NCI-H2107 (cell line): ENCODE results near the gene ARID2.

Source experiments
- DNase-seq: peaks from one replicate; lab custom pipeline; 2025; lab: John Stamatoyannopoulos, UW

ARID2 gene

DNA sequence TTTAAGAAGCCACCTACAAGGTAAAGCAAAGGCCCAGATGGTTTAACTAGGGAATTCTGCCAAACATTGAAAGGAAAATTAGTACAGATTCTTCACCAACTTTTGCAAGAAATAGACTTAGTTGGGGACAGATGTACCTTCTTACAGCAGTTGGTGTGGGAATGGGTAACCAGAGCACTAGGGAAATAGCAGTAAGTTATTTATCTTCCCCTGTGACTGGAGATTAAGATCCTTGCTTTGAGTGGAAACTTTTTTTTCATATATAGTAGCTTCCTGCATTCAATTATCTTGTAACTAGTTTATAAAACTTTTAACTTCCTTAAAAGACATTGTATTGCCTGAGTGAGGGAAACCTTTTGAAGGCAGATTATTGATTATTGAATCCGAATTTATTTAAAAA lies 44.2 kb downstream of the ARID2 start:
- DNase-seq, result no peak

DNA sequence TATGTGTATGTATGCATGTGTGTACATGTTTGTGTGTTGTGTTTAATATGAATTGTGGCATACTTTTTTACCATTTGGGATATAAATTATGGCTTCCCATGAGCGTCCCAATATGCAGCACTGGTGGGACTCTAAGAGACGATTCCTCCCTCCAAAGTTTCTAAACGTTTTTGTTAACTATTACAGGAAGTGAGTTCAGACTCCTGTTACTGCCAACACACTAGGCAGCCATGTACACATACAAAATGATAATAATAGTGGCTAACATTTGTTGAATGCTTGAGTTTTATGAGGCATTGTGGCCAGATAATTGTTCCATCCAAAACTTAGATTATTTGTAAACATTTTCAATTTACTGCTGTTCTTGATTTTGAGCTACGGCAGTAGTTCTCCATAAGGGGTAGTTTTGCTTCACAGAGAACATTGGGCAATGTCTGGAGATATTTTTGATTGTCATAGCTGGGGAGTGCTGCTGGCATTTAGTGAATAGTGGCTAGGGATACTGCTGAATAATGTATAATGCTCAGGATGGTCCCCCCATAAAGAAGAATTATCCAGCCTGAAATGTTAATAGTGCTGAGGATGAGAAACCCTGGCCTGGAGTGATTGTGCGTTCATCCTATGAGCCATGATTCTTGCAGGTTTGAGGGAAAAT lies 45.1 kb downstream of the ARID2 start:
- DNase-seq, result no peak

DNA sequence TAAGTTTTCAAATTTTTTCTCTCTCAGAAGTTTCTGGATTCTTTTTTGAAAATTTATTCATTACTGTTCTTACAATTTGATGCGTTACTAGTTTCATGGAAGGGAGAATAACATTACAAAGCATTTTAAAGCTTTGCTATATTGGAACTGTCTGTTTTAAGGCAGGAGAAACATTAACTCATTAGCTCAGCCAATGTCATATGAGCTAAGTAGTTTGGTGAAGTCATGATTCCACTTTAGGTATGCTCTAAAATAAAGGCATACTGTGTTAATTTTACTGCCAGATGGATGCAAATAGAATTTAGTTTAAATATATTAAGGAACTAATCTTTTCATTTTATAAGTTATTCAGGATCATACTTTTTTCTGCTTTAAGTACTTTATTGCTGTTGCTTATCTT lies 46.0 kb downstream of the ARID2 start:
- DNase-seq, result no peak

DNA sequence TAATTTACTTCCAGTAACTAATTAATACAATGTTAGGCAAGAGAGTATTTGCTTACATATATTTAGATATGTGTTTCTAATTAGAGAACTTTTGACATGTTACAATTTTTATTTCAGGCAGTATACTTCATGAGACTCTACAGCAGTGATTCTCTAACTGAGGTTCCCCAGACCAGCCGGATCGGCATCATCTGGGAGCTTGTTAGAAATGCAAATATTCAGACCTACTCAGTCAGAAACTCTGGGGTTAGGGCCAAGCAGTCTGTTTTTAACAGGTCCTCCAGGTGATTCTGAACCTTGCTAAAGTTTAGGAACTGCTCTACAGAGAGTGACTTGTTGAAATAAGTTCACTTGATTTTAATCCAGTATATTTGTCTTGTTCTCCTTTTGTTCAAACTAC lies 46.5 kb downstream of the ARID2 start:
- DNase-seq, result no peak

DNA sequence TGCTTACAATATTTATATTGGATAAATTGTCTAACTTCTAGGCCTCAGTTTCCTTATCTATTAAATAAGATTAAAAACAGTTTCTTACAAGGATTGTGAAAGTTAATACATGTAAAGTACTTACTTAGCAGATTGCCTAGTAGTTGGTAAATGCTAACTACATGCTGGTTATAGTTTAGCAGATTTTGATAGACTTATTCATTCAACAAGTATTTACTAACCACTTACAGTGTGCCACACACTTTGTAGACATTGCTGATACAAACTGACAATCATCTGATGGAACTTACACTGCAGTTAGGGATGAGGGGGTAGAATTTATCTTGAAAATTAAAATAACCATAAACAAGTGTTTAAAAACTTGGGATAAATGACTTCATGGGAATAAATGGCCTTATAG lies 50.4 kb downstream of the ARID2 start:
- DNase-seq, result no peak

DNA sequence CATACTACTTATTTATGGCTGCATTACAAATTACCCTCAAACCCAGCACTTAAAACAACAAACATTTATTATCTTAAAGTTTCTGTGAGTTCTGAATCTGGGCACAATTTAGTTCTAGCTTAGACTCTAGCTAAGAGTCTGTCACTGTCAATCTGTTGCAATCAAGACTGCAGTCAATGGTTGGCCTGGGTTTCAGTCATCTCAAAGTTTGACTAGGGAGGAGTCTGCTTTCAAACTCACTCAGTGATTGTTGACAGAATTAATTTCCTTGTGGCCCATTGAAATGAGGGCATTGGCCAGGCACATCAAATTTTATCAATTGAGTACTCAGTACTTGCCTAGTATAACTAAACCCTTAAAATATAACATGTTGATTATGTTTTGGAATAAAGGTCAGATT lies 51.6 kb downstream of the ARID2 start:
- no peak for DNase-seq

DNA sequence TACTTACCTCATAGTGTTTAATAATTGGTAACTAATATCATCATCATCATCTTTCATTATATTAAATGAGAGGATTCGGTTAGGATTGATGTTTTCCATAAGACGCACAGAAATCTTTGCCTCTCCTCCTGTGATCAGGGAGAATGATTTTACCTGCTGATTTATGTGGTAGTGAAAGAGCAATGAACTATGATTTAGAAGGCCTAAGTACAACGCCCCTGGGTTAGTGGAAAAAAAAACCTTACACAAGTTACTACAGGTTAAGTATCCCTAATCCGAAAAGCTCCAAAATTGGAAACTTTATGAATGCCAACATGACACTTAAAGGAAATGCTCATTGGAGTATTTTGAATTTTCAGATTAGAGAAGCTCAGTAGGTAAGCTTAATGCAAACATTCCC lies 55.8 kb downstream of the ARID2 start:
- DNase-seq, result no peak

DNA sequence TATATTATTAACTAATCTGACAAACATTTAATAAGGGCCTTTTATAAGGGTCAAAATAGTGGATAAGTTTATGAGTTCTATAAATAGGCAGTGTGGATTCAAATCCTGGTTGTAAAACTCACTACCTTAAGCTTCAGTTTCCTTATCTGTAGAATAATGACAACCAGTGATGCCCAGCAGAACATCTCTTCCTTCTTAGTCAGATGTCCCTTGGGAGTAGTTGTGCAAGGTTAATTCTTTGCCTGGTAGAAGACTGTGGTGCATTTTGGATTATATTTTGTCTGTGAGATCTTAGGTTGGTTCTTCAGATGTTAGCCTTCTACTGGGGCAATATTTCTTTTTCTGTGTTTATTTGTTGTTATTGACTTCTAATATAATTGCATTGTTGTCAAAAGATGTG lies 59.5 kb downstream of the ARID2 start:
- no peak for DNase-seq

DNA sequence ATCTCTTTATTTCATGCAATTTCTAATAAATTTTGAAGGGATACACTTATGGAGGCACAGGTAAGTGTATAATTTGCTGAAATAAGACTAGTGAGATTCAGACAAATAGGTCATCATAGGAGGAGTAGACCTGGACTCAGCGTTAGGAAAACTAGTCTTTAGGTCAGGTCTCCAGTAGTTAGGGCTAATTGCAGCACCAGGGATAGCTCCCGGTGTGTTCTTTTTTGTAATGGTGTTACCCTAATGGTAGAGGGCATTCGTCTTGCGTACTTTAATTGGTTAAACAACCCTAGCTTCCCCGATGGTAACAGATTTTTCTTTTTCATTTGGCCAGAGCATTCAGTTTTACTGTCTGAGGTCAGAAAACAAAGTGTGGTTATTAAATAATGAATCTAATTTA lies 64.9 kb downstream of the ARID2 start:
- no peak for DNase-seq

DNA sequence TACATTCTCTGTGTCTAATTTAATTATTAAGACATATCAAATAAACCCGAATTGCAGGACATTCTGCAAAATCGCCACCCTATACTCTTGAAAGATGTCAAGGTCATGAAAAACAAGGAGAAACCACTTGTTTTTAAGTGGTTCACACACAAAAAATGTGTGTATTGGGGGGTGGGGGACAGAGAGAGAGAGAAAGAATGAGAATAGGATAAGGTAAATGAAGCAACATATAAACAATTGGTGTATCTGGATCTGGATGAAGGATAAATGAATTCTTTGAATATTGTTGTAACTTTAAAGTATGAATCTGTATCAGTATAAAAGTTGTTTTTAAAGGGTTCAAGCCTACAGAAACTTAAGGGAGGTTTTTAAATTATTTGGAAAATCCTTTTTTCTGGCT lies 72.1 kb downstream of the ARID2 start:
- DNase-seq, result no peak

DNA sequence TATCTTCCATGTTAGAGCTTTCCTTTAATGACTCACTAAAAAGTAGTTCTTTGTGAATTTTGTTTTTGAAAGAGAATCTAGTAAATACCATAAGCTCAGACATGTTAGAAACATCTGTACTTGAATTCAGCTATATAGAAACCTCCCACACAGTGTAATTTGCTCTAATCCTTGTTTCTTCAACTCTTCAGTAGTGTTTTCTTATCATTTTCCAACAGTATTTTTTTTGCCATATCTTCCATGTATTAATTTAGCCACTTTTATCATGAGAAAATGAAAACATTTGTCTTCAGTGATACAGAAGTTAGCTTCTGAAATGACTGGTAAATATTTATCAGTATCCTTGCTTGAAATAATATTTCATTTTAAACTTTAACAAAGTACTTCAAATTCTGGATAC lies 73.6 kb downstream of the ARID2 start:
- no peak for DNase-seq

DNA sequence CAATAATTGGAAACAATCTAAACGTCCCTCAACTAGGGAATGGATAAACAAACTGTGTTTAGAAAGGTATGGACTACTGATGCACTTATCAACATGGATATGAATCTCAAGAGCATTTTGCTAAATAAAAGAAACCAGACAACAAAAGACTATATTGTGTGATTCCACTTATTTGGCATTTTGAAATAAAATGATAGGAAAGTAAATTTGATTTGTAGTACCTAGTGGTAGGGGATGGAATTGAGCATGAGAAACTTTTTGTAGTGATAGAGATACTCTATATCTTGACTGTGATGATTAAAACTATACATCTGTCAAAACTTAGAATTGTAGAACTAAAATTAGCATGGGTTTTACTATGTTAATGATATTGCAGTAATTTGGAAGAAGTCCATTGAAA lies 87.1 kb downstream of the ARID2 start:
- DNase-seq, result no peak

DNA sequence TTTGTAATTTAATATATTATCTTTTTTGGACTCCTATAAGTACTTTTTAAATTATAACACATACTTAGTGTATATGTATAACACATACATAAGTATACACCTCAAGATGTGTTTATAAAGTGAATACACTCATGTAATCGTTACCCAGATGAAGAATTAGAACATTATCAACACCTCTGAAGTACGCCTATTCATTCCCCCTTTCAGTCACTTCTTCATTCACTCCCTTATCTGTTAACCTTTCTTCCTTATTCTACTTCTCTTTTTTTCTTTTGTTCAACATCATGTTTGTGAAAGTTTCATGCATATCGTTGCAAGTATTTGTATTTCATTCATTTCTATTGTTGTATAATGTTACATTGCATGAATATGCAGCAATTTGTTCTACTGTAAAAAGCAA lies 98.5 kb downstream of the ARID2 start:
- DNase-seq, result no peak

DNA sequence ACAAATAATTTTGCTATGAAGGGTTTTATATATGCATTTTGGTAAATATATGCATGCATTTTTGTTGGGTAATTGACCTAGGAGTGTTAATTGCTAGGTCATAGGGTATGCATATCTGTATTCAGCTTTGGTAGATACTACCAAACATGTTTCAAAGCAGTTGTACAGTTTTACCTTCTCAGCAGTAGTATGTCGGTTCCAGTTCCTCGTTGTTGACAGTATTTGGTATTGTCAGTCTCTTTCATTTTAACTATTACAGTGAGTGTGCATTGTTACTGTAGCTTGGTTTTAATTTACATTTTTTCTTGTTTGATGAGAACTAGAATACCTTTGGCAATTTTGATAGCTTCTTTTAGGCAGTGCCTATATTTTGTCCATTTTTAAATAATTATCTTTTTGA lies 98.9 kb downstream of the ARID2 start:
- no peak for DNase-seq

DNA sequence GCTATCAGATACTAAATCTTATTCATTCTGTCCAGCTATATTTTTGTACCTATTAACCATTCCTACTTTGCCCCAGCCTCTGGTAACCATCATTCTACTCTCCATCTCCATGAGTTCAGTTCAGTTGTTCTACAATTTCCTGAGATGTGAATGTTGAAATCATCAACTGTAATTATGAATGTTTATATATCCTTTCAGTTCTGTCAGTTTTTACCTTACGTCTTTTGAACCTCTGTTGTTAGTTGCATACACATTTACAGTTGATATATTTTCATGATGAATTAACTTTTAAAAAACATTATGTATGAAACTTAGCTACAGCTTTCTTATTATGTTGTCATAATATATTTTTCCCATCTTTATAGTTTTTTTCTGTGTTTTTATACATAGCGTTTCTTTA lies 102.1 kb downstream of the ARID2 start:
- DNase-seq, result no peak

DNA sequence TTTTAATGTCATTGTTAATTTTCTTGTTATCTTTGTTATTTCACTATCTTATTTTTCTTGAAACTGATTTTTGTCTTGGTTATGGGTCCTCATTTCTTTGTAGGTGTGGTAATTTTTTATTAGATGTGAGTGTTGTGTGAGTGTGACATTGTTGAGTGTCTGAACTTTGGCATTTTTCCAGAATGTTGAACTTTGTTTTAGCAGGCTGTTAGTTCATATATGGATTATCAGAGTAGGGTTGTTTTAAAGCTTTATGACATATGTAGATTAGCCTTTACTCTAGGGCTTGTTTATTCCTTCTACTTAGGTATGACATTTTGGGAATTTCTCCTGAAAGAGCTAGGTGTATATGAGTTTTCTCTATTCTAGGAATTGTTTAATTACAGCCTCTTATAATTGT lies 103.9 kb downstream of the ARID2 start:
- no peak for DNase-seq

DNA sequence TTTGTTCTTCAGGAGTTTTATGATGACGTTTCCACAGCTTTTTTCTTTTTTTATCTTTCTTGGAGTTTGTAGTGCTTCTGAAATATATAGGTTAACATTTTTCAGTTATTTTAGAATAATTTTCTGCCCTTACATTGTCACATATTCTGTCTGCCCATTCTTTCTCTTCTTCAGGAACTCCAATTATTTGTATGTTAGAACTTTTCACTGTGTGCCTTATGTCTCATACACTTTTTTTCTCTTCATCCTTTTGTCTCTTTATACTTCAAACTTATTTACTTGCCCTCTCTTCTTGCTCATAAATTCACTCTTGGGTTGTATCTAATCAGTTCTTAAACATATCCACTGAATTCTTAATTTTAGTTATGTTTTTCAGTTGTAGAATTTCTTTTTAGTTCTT lies 105.3 kb downstream of the ARID2 start:
- DNase-seq, result no peak

DNA sequence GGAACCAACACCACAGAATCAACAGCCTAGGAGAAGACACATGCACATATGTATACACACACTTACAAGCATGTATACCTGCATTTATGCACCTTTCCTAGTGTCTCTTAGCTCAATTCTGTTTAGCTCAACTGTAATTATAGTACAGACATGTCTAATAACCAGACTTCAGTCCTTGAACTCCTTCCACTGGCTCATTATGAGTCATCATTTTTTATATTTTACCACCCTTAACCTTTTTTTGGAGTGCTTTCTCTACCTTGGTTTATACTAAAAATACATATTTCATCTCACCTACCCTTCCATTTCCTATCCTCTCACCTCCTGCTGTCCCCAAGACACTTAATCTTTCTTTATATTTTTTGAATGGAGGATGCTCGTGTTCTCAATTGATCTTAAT lies 110.4 kb downstream of the ARID2 start:
- DNase-seq, result no peak

DNA sequence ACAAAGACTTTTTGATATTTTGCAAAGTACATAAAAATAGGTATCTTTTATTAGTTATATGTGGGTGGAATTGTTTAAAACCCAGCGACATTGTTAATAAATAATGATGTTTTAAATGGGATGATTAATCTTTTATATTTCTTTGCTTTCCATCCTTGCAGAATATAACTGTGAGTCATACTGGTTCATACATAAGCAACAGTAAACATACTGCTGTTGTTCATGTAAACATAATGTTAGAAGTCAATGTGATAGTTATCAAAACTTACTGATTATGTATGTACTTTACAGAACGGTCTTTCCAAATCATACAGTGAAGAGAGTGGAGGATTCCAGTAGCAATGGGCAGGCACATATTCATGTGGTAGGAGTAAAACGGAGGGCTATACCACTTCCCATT lies 119.8 kb downstream of the ARID2 start:
- no peak for DNase-seq

DNA sequence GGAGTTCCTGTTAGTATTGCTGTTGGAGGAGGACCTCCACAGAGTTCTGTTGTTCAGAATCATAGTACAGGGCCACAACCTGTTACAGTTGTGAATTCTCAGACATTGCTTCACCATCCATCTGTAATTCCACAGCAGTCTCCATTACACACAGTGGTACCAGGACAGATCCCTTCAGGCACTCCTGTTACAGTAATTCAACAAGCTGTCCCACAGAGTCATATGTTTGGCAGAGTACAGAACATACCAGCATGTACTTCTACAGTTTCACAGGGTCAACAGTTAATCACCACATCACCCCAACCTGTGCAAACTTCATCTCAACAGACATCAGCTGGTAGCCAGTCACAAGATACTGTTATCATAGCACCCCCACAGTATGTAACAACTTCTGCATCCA lies 120.8 kb downstream of the ARID2 start:
- DNase-seq, result no peak

DNA sequence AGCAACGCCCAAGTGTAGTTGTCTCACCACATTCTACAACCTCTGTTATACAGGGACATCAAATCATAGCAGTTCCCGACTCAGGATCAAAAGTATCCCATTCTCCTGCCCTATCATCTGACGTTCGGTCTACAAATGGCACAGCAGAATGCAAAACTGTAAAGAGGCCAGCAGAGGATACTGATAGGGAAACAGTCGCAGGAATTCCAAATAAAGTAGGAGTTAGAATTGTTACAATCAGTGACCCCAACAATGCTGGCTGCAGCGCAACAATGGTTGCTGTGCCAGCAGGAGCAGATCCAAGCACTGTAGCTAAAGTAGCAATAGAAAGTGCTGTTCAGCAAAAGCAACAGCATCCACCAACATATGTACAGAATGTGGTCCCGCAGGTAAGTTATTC lies 123.0 kb downstream of the ARID2 start:
- no peak for DNase-seq

DNA sequence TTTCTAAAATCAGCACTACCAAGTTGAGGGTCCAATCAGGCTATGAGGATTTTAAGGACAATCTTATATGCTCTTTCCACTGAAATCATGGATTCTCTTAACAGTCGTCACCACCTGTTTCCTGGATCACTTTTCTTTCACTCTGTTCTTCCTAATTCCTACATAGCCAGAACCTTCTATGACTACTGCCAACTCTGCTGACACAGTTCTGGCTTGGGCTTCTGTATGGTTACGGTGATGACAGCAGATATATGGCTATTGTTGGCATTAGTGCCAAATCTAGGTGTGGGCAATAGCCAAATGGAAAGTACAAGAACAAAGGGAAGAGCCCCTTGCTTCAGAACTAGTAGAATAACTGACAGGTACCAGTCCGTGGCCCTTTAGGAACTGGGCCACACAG lies 124.0 kb downstream of the ARID2 start:
- DNase-seq, result no peak

DNA sequence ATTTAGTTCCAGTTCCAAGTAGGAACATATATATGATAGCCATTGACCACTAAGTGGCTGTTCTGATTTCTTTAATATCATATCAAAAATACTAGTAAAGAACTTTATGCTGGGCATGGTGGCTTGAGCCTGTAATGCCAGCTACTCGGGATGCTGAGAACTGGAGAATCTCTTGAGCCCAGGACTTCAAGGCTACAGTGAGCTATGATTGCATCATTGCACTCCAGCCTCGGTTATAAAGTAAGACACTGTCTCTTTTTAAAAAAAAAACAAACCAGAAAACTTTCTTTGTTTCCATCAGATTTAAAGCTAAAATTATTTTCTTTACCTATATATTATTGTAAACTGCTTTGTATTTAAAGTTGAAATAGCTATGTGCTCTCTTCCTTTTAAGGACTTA lies 133.8 kb downstream of the ARID2 start:
- DNase-seq, result no peak

DNA sequence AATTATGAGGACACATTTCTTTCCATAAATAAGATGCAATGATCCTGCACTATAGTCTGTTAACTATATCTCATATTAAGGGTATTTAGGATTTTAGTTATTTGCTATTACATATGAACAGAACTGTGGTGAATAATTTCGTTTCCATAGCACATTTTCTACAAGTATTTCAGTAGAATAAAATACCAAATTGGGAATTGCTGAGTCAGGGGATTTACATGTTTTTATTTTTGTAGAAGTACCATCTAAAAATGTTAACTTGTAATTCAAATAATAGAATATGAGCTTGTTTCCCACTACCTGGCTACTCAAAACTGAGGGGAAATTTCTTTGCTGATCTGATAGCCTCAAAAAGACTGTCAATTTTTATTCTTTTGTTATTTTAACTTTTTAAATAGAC lies 136.8 kb downstream of the ARID2 start:
- no peak for DNase-seq

DNA sequence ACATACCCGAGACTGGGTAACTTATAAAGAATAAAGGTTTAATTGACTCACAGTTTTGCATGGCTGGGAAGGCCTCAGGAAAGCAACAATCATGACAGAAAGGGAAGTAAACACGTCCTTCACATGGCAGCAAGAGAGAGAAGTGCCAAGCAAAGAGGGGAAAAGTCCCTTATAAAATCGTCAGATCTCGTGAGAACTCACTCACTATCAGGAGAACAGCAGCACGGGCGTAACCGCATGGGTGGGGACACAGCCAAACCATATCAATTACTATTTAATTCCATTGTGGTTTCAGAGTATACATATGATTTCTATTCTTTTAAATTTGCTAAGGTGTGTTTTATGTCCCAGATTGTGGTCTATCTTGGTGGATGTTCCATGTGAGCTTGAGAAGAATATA lies 142.9 kb downstream of the ARID2 start:
- DNase-seq, result no peak
